ENCODE measurements around the gene LONRF2. TPM values are rescaled to one million over a fixed set of nuclear protein-coding genes. Genes with fewer than 3 reads are reported as not detected.

Gene LONRF2
- total and polyA plus RNA-seq, 2 experiments from 2014 or later = under 0.01 TPM; not detected in 1

DNA sequence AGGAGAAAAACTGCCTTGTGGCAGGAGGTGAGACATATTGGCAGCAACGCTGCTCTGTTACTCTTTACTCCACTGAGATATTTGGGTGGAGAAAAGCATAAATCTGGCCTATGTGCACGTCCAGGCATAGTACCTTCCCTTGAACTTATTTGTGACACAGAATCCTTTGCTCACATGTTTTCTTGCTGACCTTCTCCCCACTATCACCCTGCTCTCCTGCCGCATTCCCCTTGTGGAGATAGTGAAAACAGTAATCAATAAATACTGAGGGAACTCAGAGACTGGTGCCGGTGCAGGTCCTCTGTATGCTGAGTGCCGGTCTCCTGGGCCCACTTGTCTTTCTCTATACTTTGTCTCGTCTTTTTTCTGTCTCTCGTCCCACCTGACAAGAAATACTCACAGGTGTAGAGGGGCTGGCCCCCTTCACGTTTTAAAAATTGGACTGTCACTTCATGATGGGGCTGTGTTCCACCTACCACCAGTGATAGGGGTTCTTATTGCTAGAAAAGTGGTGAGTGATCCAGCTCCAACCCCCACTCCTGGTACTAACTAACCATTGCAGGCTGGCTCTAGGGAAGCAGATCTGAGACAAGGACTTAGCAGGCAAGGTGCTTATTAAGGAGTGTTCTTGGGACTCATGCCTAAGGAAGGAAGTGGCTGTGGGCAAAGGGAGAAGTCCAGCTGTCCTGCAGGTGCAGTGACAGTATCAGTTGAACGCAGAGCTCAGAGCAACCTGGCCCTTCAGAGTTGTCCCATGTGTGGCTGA is 51.7 kb downstream of the LONRF2 start:
- 63 to 65% methylated on average over 9 of the region's 9 CpGs for WGBS, 2 experiments (ENCODE audit: low coverage in 1 of 2, low lambda C conversion rate in 2 of 2, missing lambda C conversion rate in 2 of 2)
- DNase-seq = no peak

DNA sequence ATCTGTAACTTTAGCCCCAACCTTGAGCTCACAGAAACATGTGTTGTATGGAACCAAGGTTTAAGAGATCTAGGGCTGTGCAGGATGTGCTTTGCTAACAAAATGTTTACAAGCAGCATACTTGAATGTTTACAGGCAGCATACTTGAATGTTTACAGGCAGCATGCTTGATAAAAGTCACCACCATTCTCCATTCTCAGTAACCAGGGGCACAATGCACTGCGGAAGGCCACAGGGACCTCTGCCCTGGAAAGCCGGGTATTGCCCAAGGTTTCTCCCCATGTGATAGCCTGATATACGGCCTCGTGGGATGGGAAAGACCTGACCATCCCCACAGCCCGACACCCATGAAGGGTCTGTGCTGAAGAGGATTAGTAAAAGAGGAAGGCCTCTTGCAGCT is 52.4 kb downstream of the LONRF2 start:
- WGBS, 2 experiments (ENCODE audit: low coverage in 1 of 2, low lambda C conversion rate in 2 of 2, missing lambda C conversion rate in 2 of 2) = 70% methylated on average over 5 of the region's 5 CpGs

More for the DNA sequence above, 51.7 kb downstream of the LONRF2 start:
- Histone ChIP-seq H3F3A (ENCODE audit: insufficient read depth) (no peaks in the 10 kb centered on the region), H3K4me3 (no peak overlapping the region), H3K27ac (no peak overlapping the region), H3K4me2 (ENCODE audit: unreplicated experiment) (no peak overlapping the region), H3K9me2 (ENCODE audit: insufficient read depth) (no peaks in the 10 kb centered on the region), H3K27me3 (replicated peaks; ENCODE audit: insufficient read depth) (no peaks in the 10 kb centered on the region), H2AFZ (no peak overlapping the region), H3K9ac (no peak overlapping the region), H3K79me2 (ENCODE audit: insufficient read depth) (no peaks in the 10 kb centered on the region), H3K9me3 (ENCODE audit: low read depth) (no peaks in the 10 kb centered on the region), H3K36me3 (ENCODE audit: low read depth) (no peaks in the 10 kb centered on the region), H4K20me1 (ENCODE audit: insufficient read depth) (no peaks in the 10 kb centered on the region), H3K4me1 (ENCODE audit: insufficient read depth) (no peaks in the 10 kb centered on the region)
- in situ Hi-C loops (cut with MboI) = no loop called here
- TF ChIP-seq EZH2 (IDR thresholded peaks at IDR 0.05; ENCODE audit: insufficient read depth, poor library complexity, severe bottlenecking) (no peak), EZH2phosphoT487 (IDR thresholded peaks at IDR 0.05; ENCODE audit: insufficient read depth, low read depth) (no peak)

DNA sequence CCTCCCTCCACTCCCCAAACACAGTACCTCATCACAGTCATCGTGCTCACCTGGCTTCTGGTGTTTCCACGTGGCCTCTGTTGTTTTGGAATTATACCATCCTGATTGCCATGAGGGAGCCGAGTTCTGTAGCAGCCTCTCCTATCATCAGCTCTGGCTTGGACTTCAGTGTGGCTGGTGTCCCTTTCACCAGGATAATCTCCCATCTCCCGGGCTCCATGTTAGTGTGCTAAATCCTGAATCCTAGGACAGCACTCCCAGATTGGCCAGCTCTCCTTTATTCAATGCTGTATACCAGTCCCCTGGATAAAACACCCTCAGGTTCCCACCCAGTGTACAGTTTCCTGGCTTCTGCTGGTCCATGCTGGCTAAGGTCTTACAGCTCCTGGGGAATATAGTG is 53.3 kb downstream of the LONRF2 start:
- H3K79me2 ChIP-seq (ENCODE audit: insufficient read depth) = no peaks in the 10 kb centered on the region
- 27 to 28% methylated on average over 4 of the region's 4 CpGs for WGBS, 2 experiments (ENCODE audit: low coverage in 1 of 2, low lambda C conversion rate in 2 of 2, missing lambda C conversion rate in 2 of 2)
- no peaks in the 10 kb centered on the region for H3K36me3 ChIP-seq (ENCODE audit: low read depth)
- H3F3A ChIP-seq (ENCODE audit: insufficient read depth) = no peaks in the 10 kb centered on the region
- no peaks in the 10 kb centered on the region for H4K20me1 ChIP-seq (ENCODE audit: insufficient read depth)
- H2AFZ ChIP-seq = no peak overlapping the region
- no peak for TF ChIP-seq EZH2phosphoT487 (IDR thresholded peaks at IDR 0.05; ENCODE audit: insufficient read depth, low read depth)
- no peak overlapping the region for H3K9ac ChIP-seq
- no peaks in the 10 kb centered on the region for H3K9me3 ChIP-seq (ENCODE audit: low read depth)
- no peak overlapping the region for H3K4me3 ChIP-seq
- H3K4me2 ChIP-seq (ENCODE audit: unreplicated experiment) = no peak overlapping the region
- H3K4me1 ChIP-seq (ENCODE audit: insufficient read depth) = no peaks in the 10 kb centered on the region
- no peaks in the 10 kb centered on the region for H3K27me3 ChIP-seq (replicated peaks; ENCODE audit: insufficient read depth)
- DNase-seq = no peak
- in situ Hi-C loops (cut with MboI) = no loop called here
- H3K9me2 ChIP-seq (ENCODE audit: insufficient read depth) = no peaks in the 10 kb centered on the region
- H3K27ac ChIP-seq = no peak overlapping the region

More for the DNA sequence above, 52.4 kb downstream of the LONRF2 start:
- Histone ChIP-seq H3K27ac (no peak overlapping the region), H3K9me2 (ENCODE audit: insufficient read depth) (no peaks in the 10 kb centered on the region), H3K4me3 (no peak overlapping the region), H3K4me1 (ENCODE audit: insufficient read depth) (no peaks in the 10 kb centered on the region), H3K27me3 (replicated peaks; ENCODE audit: insufficient read depth) (no peaks in the 10 kb centered on the region), H3K79me2 (ENCODE audit: insufficient read depth) (no peaks in the 10 kb centered on the region), H3K36me3 (ENCODE audit: low read depth) (no peaks in the 10 kb centered on the region), H4K20me1 (ENCODE audit: insufficient read depth) (no peaks in the 10 kb centered on the region), H3F3A (ENCODE audit: insufficient read depth) (no peaks in the 10 kb centered on the region), H2AFZ (no peak overlapping the region), H3K9ac (no peak overlapping the region), H3K4me2 (ENCODE audit: unreplicated experiment) (no peak overlapping the region), H3K9me3 (ENCODE audit: low read depth) (no peaks in the 10 kb centered on the region)
- in situ Hi-C loops (cut with MboI) = no loop called here
- TF ChIP-seq EZH2 (IDR thresholded peaks at IDR 0.05; ENCODE audit: insufficient read depth, poor library complexity, severe bottlenecking) = no peak
- no peak for TF ChIP-seq EZH2phosphoT487 (IDR thresholded peaks at IDR 0.05; ENCODE audit: insufficient read depth, low read depth)
- no peak for DNase-seq

DNA sequence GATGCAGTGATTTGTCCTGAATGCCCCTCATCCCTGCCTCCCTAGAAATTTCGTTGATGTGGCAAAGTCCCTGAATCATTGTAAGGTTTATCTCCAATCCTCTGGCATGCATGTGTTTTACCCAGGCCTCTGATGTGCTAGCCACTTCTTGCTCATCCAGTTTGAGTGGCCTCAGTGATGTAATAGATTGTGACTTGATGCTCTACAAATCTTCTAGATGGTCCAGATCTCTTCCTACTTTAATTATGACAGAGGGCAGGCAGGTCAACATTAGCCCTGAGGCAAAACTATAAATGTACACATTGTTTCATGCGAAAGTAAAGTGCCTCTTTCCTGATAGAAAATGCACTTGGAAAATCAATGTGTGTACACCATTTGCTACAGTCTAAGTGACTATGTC is 54.5 kb downstream of the LONRF2 start:
- Histone ChIP-seq H3K4me3 (no peak overlapping the region), H3K4me2 (ENCODE audit: unreplicated experiment) (no peak overlapping the region), H3K79me2 (ENCODE audit: insufficient read depth) (no peaks in the 10 kb centered on the region), H3K9ac (no peak overlapping the region), H3F3A (ENCODE audit: insufficient read depth) (no peaks in the 10 kb centered on the region), H3K27ac (no peak overlapping the region), H4K20me1 (ENCODE audit: insufficient read depth) (no peaks in the 10 kb centered on the region), H3K36me3 (ENCODE audit: low read depth) (no peaks in the 10 kb centered on the region), H3K9me3 (ENCODE audit: low read depth) (no peaks in the 10 kb centered on the region), H2AFZ (no peak overlapping the region), H3K27me3 (replicated peaks; ENCODE audit: insufficient read depth) (0 out of 2 replicates have a peak, but pooled peaks cover under 1% of the 10 kb centered on the region), H3K4me1 (ENCODE audit: insufficient read depth) (no peaks in the 10 kb centered on the region), H3K9me2 (ENCODE audit: insufficient read depth) (no peaks in the 10 kb centered on the region)
- 49 to 58% methylated on average over 2 of the region's 2 CpGs for WGBS, 2 experiments (ENCODE audit: low coverage in 1 of 2, low lambda C conversion rate in 2 of 2, missing lambda C conversion rate in 2 of 2)
- TF ChIP-seq EZH2phosphoT487 (IDR thresholded peaks at IDR 0.05; ENCODE audit: insufficient read depth, low read depth) (no peak), EZH2 (IDR thresholded peaks at IDR 0.05; ENCODE audit: insufficient read depth, poor library complexity, severe bottlenecking) (no peak)
- peak; percentile 12 for DNase-seq
- in situ Hi-C loops (cut with MboI) = no loop called here

Measured in GM23248 (cell line).